NCI-H1092 treated with DMSO at 0.1 percent for 48 hours (cell line): ENCODE results near the gene PCNT.

Source experiments
- DNase-seq: peaks from one replicate; lab custom pipeline; 2025; lab: John Stamatoyannopoulos, UW

The PCNT gene

GRCh38 chr21:46409641-46410406 lies 85.9 kb downstream of the PCNT start:
- no peak for DNase-seq

DNA sequence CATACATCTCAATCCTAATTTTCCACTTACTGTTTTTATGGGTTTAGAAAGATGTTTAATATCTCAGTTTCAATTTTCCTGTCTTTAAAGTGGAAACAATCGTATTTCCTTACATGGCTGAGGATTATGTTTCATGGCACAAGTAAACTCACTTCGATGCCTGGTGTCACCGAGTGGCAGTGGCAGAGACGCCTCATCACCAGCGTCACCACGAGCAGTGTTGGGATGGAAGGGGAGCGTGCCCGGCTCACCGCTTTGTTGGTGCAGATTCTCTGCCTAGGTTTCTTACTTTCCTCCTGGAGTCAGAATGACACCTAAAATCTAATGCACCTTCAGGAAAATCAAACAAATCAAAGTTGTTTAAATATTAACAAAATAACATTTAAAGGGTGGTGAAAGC lies 86.6 kb downstream of the PCNT start:
- no peak for DNase-seq

- DNase-seq: no peak
Observed at GRCh38 chr21:46411236-46411635, 87.3 kb downstream of the PCNT start.

DNA sequence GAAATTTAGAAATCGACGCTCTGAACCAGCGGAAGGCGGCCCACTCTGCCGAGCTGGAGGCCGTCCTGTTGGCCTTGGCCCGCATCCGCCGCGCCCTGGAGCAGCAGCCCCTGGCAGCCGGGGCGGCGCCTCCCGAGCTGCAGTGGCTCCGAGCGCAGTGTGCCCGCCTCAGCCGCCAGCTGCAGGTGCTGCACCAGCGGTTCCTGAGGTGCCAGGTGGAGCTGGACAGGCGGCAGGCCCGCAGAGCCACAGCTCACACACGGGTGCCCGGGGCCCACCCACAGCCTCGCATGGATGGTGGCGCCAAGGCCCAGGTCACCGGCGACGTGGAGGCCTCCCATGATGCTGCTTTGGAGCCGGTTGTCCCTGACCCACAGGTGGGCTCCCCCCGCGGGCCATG lies 87.7 kb downstream of the PCNT start:
- DNase-seq: no peak

GRCh38 chr21:46412521-46413364 lies 88.8 kb downstream of the PCNT start:
- no peak for DNase-seq

- no peak for DNase-seq
Observed at GRCh38 chr21:46413365-46413696, 89.4 kb downstream of the PCNT start.

DNA sequence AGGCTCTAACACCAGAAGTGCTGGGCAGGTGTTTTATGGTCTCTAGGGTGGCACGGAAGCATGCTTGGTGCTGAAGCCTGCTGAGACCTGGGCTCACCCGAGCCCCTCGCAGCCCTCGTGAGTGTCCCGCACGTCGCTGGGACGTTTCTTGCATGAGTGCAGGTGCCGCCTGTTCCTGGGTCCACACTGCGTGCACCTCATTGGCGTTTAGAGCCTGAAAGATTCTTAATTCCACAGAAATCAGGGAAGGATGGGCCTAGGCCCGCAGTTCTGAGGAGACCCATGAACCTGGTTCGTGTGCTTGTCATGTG lies 91.0 kb downstream of the PCNT start:
- DNase-seq: no peak

- DNase-seq: no peak
Observed at GRCh38 chr21:46416551-46416950, 92.6 kb downstream of the PCNT start.

- no peak for DNase-seq
Observed at GRCh38 chr21:46418265-46418946, 94.5 kb downstream of the PCNT start.

DNA sequence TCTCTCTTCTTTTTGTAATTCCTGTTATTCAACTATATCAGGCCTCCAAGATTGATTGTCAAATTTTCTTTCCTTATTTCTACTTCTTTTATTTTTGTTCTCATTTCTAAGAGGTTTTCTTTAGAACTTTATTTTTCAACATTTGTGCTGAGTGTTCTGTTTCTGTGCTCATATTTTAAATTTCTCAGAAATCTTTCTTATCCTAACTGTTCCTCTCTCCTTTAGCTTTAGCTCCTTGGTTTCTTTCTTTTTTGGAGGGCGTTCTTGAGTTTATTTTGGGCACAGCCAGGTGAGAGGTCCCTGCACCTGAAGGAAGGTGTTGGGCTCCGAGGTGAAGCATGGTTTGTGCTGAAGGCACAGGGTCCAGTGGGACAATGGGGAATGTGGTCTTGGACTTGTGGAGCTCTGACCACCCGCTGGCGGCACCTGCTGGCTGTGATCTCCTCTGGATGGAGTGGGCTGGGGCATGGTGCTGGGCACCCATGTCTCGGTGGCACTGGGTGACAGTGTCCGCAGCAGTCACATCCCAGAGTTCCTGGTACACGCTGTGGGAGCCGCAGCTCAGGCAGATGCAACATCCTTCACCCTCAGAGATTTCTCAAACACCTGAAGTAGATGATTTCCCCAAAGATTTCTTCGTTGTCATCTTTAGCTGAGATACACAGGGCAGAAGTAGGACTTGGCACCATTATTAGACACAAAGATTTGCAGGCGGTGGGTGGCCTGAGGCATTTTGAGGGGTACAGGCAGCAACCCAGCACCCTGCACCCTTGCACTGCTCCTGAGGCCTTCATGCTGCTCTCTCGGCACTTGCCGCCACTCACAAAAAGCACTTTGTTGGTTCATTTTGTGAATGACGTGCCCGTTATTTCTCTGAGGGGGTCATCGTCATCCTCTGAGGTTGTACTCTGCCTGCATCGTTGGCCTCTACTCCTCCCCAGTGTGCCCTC lies 96.6 kb downstream of the PCNT start:
- DNase-seq: no peak

GRCh38 chr21:46421191-46421750 lies 97.3 kb downstream of the PCNT start:
- DNase-seq: no peak

- DNase-seq: no peak
Observed at GRCh38 chr21:46421756-46422555, 98.0 kb downstream of the PCNT start.

DNA sequence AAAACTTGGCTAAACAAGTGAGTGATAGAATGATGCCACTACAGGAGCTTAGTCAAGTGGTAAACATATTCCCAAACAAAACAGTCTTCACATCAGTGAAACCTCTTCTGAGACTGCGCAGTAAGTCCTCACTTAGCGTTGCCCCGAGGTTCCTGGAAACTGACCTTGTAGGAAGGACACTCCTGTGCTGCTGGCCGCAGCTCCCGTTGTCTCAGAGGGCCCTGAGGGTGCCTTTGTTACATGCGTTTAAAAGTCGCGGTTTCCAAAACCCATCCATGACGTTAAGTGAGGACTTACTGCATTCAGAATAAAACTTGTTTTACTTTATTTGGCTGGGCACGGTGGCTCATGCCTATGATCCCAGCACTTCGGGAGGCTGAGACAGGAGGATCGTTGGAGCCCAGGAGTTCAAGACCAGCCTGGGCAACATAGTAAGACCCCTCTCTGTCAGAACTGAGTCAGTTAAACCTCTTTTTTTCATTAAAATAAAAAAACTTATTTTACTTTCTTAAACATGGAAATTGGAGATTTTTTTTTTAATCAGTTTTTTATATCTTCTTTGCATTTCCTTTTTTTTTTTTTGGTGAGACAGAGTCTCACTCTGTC lies 98.8 kb downstream of the PCNT start:
- no peak for DNase-seq

- DNase-seq: no peak
Observed at GRCh38 chr21:46423546-46424038, 99.6 kb downstream of the PCNT start.

GRCh38 chr21:46424039-46424591 lies 100.2 kb downstream of the PCNT start:
- peak; percentile 17 for DNase-seq

DNA sequence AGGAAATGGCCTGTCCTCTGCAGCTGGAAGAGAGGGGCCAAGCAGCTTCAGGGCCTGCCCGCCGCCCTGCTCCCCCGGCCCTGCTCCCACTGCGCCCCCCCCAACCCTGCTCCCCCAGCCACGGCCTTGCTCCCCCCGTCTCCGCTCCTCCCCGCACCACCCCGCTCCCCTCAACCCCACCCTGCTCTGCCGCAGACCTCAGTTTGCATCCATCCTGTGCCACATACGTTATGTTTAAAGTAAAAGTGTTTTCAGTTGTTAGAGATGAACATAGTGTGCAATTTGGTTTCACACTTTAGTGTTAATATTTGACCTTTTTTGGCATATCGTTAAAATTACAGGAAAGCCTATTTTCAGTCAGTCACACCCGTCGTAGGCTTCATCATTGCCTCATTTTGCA lies 100.7 kb downstream of the PCNT start:
- DNase-seq: no peak

DNA sequence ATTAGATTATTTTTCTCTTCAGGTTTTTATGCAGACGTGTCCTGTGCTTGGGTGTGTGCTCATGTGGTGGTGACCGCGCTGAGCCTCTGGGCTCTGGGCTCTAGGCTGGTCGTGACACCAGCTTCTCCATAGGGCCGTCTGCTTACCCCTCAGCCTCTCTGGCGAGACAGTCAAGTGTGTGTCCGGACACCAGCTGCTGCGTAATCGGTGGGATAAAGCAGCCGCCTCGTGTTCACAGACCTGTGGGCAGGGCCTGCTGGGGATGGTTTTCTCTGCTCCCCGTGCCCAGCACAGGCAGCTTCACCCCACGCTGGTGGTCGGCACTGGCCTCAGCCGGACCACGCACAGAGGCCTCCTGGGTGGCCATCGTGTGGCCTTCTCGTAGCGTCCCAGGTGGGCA lies 101.1 kb downstream of the PCNT start:
- DNase-seq: peak; percentile 72

DNA sequence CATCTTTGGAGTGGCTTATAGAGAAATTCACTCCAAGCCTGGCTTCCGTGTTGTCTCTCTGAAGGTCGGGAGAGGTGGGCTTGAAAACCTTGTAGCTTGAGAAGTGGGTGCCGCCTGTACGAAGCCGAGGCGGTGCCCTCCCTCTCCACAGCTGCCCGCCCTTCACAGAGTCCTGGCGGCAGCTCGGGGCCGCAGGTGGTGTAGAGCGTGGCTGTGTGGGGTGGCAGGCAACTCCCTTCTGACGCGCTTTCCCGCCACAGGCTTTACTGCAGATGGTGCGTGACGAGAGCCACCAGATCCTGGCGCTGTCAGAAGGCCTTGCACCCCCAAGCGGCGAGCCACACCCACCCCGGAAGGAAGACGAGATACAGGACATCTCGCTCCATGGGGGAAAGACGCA lies 101.6 kb downstream of the PCNT start:
- peak; percentile 69 for DNase-seq

DNA sequence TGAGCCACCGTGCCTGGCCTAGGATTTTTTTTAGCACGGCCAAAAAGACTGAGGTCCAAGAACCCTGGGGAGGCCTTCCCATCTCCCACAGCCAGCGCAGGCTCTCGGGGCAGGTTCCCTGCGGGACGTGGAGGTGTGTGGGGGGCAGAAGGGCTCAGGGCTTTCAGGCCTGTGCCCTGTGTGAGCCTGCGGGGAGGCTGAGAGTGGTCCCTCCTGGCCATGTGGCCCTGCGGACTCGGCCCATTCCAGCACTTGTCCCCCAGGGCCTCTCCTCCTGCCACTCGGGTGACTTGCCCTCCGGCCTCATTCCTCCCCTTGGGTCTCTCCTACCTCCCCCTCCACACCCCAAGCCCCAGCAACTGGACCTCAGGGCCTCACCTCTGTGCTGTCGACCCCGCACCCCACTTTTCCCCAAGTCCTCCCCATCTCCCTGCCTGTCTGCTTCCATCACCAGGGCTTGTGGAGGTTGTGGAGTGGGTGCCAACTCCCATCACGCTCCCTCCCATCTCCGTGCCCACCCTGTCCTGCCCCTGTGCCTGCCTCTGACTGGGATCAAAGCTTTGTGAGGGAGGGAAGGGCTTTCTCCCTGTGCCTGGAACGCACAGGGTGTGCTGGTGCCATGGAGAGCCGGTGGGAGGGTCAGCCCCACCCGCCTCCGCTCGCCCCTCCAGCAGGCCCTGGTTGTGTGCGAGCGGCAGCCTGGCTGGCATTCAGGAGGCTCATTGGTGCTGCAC lies 102.5 kb downstream of the PCNT start:
- no peak for DNase-seq
